Ovary (tissue), 9 donors: ENCODE data around the gene TRPV3. TPM values are rescaled to one million over a fixed set of nuclear protein-coding genes. Genes with fewer than 3 reads are reported as not detected.

Source experiments
- DNase-seq, 5 donors: peaks; one replicate each; pipeline ENCODE4 v3.0.0-alpha.2; 2019 to 2020
- H3K27ac ChIP-seq, 2 donors: fragments of 200-600 bp; one replicate each; pipeline versions ENCODE4 v1.5.1 to v1.8.0; 2019 to 2022
- H3K27me3 ChIP-seq: fragments of 200-600 bp; one replicate; pipeline ENCODE4 v1.8.0; 2022
- H3K36me3 ChIP-seq: fragments of 200-600 bp; sonication (generic); one replicate; pipeline ENCODE4 v1.5.1; 2019
- H3K4me1 ChIP-seq: one replicate; pipeline ENCODE4 v1.8.1; 2013; ENCODE audit warnings: mild to moderate bottlenecking, moderate library complexity; ENCODE audit not compliant: insufficient read depth
- H3K4me3 ChIP-seq: fragments of 200-600 bp; sonication (generic); one replicate; pipeline ENCODE4 v1.5.1; 2017
- H3K9me3 ChIP-seq, 2 donors: fragments of 200-600 bp in 1 of 2; sonication (generic) in 1 of 2; one replicate each; pipeline versions ENCODE4 v1.5.1 to v1.8.1; 2013 to 2019; ENCODE audit warnings: mild to moderate bottlenecking in 1 of 2, moderate library complexity in 1 of 2
- CTCF ChIP-seq, 3 donors: fragments of 450-650 bp in 2 of 3; fragments of 200-600 bp in 1 of 3; IDR thresholded peaks; one replicate each; pipeline versions ENCODE4 v1.5.1 to v1.8.0; 2016 to 2022; ENCODE audit warnings: antibody characterized with exemption in 3 of 3, mild to moderate bottlenecking in 1 of 3
- EP300 ChIP-seq: sonication (generic); formaldehyde crosslinking; IDR thresholded peaks from one replicate; pipeline ENCODE4 v1.6.1; 2017; ENCODE audit warnings: antibody characterized with exemption
- POLR2A ChIP-seq: fragments of 450-650 bp; IDR thresholded peaks from one replicate; pipeline ENCODE4 v1.6.1; 2017; ENCODE audit warnings: antibody characterized with exemption, mild to moderate bottlenecking, moderate library complexity
- WGBS, 3 donors: extraction: QIAGEN DNeasy Blood & Tissue Kit in 1 of 3; methylation state at CpG; one replicate each; pipeline versions ENCODE4 v1.1.5 to v1.1.7; 2013 to 2017; 5-methylcytosine and 5-hydroxymethylcytosine counted together
- intact Hi-C, 4 donors: fragments of 100-400 bp; cut with DNase I; formaldehyde crosslinking; loops; one replicate each; pipeline versions ENCODE4 v1.11.0 to v1.15.1; 2022 to 2023
- polyA plus RNA-seq, 2 donors: library from polyadenylated mRNA; stranded (reverse); fragments of 200-250 nt in 1 of 2; fragments of 350-450 nt in 1 of 2; fragmentation: Illumina TruSeq in 1 of 2; extraction: RNeasy Lipid Tissue Mini Kit (QIAGEN cat#74804) in 1 of 2; gene quantifications; one replicate each; pipeline ENCODE4 v1.2.3, GENCODE V29; 2013 to 2014
- total RNA-seq, 7 donors: library from RNA; depleted of rRNA in 2 of 7; stranded (reverse); fragments of >200 nt in 2 of 7; fragmentation: NEBNext Ultra II Directional in 3 of 7; extraction: Animal tissue kit (Norgen Biotek cat#: 25700) in 3 of 7; gene quantifications; one replicate each; pipeline versions ENCODE4 v1.1.0 to v1.2.4, GENCODE V29; 2016 to 2023
- donor health status: DM: no; HTN: no; CAD: no; lungs with moderate emphysema.
- donor health status: DM: no; HTN: no; CAD: no.
- donor health status: Bipolar disorder and iron deficiency.
- donor health status: DM: yes; HTN: yes; CAD: no.
- donor health status: DM: no; HTN: no; CAD: no.
- donor health status: DM: yes; HTN: yes; CAD: no.

The TRPV3 gene
- total and polyA plus RNA-seq, 9 donors, result 0.12 to 5.8 (median 1.9) TPM

- intact Hi-C loops, result no loop called here
- Histone ChIP-seq H3K4me3 (no peak overlapping the region), H3K9me3 (no peaks in the 10 kb centered on the region), H3K27ac (no peak overlapping the region), H3K36me3 (no peaks in the 10 kb centered on the region), H3K4me1 (no peaks in the 10 kb centered on the region), H3K27me3 (no peaks in the 10 kb centered on the region)
- no peak for TF ChIP-seq POLR2A
- TF ChIP-seq CTCF (IDR thresholded peaks at IDR 0.05), result no peak
- TF ChIP-seq EP300, result no peak
- no peak for DNase-seq
- 64 to 65% (median 65%) methylated on average over 15 of the region's 15 CpGs for WGBS, 3 donors
These were observed 470 bp downstream of the TRPV3 start for GRCh38 chr17:3556916-3557767.

GRCh38 chr17:3556239-3556915 is 1.2 kb downstream of the TRPV3 start:
- TF ChIP-seq EP300 (no peak), POLR2A (no peak), CTCF (IDR thresholded peaks at IDR 0.05) (no peak)
- Histone ChIP-seq H3K9me3 (no peaks in the 10 kb centered on the region), H3K36me3 (no peaks in the 10 kb centered on the region), H3K27me3 (no peaks in the 10 kb centered on the region), H3K4me3 (no peak overlapping the region), H3K27ac (no peak overlapping the region), H3K4me1 (no peaks in the 10 kb centered on the region)
- intact Hi-C loops, result no loop called here
- 87 to 90% (median 90%) methylated on average over 19 of the region's 19 CpGs for WGBS, 3 donors
- no peak for DNase-seq

GRCh38 chr17:3555189-3555796 is 2.3 kb downstream of the TRPV3 start:
- Histone ChIP-seq H3K4me3 (no peak overlapping the region), H3K36me3 (no peaks in the 10 kb centered on the region), H3K4me1 (no peaks in the 10 kb centered on the region), H3K9me3 (no peaks in the 10 kb centered on the region), H3K27me3 (no peaks in the 10 kb centered on the region), H3K27ac (no peak overlapping the region)
- intact Hi-C loops, result no loop called here
- TF ChIP-seq POLR2A (no peak), CTCF (IDR thresholded peaks at IDR 0.05) (no peak), EP300 (no peak)
- DNase-seq, result no peak
- 77 to 81% (median 77%) methylated on average over 10 of the region's 10 CpGs for WGBS, 3 donors

GRCh38 chr17:3554440-3554839 is 3.2 kb downstream of the TRPV3 start:
- no peak for DNase-seq
- Histone ChIP-seq H3K4me3 (no peak overlapping the region), H3K36me3 (no peaks in the 10 kb centered on the region), H3K27me3 (no peaks in the 10 kb centered on the region), H3K27ac (no peak overlapping the region), H3K4me1 (no peaks in the 10 kb centered on the region), H3K9me3 (no peaks in the 10 kb centered on the region)
- intact Hi-C loops, result no loop called here
- TF ChIP-seq CTCF (IDR thresholded peaks at IDR 0.05) (no peak), EP300 (no peak), POLR2A (no peak)
- WGBS, 3 donors, result 77 to 86% (median 83%) methylated on average over 13 of the region's 13 CpGs
